Activated CD4-positive, CD25-positive, alpha-beta regulatory T cell treated with anti-CD3 and anti-CD28 coated beads, Interleukin-2, amount 50 U/mL, for 72 hours (primary cell): ENCODE data around the gene TDO2.
"Not testable (repeated sequence)": the region's sequence is repeated elsewhere in the genome, so short reads cannot be mapped to it uniquely, and the experiment has no call there.

Source experiments
- DNase-seq: peaks from one replicate; pipeline ENCODE4 v3.0.0; 2021

TDO2 gene

DNA sequence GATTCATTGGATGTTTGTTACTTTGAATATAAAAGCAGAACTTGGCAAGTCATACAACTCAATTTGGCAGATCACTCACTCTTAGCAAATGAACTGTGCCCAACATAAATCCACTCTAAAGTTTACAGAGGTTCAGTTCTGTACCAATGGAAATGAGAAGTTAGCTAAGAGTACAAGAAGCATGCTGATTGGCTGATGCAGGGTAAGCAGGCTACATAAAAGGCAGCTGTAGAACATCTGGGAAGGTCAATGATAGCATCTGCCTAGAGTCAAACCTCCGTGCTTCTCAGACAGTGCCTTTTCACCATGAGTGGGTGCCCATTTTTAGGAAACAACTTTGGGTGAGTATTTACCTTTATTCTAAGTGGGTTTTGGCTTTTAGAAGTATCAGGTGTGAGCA lies at the start of gene TDO2:
Gene TDO2, plus strand, starts transcription at position 244 of the 400 bp plus-strand sequence. Its CDS starts 63 bp downstream, at position 307.
- DNase-seq: no peak

GRCh38 chr4:155854582-155855226 lies 48.8 kb upstream of the TDO2 start:
- no peak for DNase-seq

DNA sequence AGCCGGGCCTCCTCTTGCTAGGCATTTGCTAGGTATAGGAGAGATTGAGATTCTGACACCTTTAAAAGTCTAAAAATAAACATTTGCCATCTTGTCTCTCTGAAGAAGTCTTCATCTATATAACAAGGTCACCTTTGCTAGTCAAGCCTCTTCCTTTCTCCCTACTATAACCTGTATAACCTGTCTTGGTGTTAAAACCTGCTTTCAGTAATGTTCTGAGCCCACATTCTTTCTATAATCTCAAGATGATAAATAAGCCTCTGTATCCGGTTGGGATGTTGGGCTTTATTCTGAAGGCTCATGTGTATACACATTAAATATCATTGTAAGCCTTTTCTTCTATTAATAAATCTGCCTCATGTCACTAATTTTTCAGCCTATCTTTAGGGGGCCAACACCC lies 47.6 kb upstream of the TDO2 start:
- DNase-seq: no peak

DNA sequence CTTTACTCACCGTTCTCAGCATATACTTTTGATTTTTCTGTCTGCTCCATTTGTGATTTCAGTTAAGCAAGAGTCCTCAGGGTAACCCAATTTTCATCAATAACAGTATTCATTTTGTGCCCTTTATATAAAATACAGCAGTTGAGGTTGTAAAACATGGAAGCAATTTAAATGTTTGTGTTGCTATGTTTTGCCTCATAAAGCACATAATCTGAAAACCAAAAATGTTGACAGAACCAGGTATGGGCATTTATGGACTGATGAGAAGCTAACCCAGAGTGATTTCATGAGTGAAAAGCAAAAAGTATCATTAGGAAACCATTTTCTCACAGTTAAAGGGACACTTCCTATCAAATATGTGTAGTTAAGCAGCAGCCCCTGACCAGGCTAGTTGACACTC lies 37.3 kb upstream of the TDO2 start, which contains the start of gene ASIC5:
Gene ASIC5, minus strand, starts transcription at position 101 of the 400 bp plus-strand sequence. Its CDS starts 51 bp downstream, at position 50.
- DNase-seq: no peak

- no peak for DNase-seq
Observed at GRCh38 chr4:155875878-155876277, 27.6 kb upstream of the TDO2 start.

DNA sequence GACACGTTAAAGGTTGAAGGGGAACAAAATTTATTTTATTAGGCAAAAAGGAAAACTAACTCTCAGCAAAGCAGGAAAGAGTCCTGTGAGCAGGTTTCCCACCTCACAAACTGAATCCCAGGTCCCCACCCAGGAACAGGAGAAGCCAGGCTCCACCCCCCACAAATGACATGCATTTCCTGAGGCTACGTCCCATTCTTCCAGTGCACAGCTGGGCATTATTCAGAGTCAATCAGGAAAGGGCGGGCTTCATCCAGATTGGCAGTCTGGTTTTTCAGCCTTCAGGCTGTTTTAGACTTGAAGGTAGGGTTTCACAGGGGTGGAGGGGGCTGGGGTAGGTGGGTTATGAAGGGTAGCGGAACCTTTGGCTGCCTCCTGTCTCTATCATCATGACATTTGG lies 25.5 kb upstream of the TDO2 start:
- DNase-seq: no peak

DNA sequence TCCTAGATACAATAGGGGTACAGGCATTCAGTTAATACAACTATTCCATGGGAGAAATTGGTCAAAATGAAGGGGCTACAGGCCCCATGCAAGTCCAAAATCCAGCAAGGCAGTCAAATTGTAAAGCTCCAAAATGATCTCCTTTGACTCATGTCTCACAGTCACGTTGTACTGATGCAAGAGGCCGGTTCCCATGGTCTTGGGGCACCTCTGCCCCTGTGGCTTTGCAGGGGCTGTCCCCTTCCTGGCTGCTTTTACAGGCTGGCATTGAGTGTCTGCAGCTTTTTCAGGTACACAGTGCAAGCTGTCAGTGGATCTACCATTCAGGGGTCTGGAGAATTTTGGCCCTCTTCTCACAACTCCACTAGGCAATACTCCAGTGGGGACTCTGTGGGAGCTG lies 24.9 kb upstream of the TDO2 start:
- DNase-seq: no peak

GRCh38 chr4:155879767-155880166 lies 23.7 kb upstream of the TDO2 start:
- DNase-seq: no peak

GRCh38 chr4:155881555-155881954 lies 21.9 kb upstream of the TDO2 start:
- DNase-seq: no peak

- no peak for DNase-seq
Observed at GRCh38 chr4:155883895-155884294, 19.6 kb upstream of the TDO2 start.

DNA sequence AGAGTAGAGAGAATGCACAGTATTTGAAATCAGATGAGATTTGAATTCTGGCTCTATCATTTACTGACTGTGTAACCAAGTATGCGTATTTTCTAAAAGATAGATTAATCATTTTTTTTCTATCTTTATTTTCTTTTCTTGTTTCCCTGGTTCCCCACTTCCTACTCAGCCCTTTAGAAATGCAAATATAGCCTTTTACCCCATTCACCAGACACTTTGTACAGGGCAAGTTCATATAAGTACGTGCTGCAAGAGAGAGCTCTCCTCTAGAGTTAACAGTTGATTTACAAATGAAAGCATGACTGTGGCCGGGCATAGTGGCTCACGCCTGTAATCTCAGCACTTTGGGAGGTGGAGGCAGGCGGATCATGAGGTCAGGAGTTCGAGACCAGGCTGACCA lies 17.8 kb upstream of the TDO2 start:
- DNase-seq: no peak

GRCh38 chr4:155887045-155887444 lies 16.5 kb upstream of the TDO2 start:
- no peak for DNase-seq

DNA sequence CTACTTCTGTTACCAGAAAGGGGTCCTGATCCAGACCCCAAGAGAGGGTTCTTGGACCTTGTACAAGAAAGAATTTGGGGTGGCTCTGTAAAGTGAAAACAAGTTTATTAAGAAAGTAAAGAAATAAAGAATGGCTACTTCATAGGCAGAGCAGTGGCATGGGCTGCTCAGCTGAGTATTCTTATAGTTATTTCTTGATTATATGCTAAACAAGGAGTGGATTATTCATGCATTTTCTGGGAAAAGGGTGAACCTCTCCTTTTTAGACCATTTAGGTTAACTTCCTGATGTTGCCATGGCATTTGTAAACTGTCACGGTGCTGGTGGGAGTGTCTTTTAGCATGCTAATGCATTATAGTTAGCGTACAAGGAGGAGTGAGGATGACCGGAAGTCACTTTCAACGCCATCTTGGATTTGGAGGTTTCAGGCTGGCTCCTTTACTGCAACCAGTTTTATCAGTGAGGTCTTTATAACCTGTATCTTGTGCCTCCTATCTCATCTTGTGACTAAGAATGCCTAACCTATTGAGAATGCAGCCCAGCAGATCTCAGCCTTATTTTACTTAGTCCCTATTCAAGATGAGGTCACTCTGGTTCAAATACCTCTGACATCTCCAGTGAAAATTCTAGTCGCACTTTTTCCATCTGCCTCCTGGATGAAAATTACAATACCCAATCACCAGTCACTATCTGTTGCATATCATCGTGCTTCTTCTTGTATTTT lies 15.5 kb upstream of the TDO2 start:
- DNase-seq: no peak

DNA sequence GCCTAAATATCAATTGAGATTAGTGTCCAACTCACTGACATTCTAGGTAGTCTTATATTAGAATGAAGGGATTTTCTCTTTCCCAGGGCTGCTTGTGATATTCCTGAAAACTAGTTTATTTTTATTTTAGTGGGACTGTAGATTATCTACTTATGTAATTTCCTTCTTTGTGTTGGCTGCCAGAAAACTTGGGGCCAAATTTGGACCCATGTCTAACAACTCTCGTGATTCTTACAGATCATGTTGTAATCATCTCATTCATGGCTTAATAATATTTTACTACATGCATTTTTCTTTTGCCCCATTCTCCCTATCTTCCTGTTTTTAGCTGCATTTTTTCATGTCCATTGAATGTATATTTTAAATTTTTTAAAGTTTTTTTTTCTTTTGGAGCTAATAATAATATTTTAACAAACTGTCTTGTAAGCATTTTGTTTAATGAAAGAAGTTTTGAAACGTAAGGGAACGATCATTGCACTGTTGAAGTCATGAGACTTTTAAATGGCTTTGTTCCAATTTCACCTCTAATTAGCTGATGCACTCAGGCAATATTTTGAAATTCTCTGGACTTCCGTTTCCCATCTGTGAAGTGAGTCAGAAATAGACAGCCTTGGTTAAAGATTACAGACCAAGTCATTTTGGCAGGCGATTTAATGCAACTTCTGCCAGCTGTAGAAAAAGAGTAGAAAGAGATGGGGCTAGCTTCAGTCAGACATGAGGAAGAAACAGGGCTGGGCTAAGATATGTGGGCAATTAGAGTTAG lies 14.3 kb upstream of the TDO2 start:
- DNase-seq: no peak

DNA sequence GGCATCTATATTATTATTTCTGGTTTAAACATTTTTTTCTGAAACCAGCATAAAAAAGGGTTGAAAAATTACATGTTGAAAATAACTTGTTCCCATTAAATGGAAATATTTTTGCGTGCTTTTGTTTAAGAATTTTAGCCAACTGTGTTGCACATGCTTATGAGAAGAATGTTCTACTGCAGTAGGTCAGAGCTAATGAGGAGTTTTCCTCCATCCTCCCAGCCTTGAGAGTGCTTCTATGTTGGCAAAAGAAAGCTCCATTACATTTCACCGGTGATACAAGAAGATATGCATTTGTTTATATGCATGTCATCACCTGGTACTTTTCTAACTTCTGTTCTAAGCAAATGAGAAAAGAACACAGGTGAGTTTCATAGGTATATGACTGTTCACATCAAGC lies 13.6 kb upstream of the TDO2 start:
- no peak for DNase-seq

DNA sequence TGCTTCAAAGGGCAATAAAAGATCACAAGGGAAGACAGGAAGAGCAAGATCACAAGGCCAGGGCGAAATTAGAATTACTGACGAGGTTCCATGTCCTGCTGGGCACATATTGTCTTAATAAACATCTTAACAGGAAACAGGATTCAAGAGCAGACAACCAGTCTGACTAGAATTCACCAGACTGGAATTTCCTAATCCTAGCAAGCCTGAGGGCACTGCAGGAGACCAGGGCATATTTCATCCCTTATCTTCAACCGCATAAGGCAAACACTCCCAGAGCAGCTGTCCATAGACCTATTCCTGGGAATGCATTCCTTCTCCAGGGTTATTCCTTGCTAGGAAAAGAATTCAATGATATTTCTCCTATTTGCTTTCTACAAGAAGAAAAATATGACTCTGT lies 12.4 kb upstream of the TDO2 start:
- DNase-seq: no peak

- not testable (repeated sequence) for DNase-seq
Observed at GRCh38 chr4:155898371-155898770, 5.1 kb upstream of the TDO2 start.

DNA sequence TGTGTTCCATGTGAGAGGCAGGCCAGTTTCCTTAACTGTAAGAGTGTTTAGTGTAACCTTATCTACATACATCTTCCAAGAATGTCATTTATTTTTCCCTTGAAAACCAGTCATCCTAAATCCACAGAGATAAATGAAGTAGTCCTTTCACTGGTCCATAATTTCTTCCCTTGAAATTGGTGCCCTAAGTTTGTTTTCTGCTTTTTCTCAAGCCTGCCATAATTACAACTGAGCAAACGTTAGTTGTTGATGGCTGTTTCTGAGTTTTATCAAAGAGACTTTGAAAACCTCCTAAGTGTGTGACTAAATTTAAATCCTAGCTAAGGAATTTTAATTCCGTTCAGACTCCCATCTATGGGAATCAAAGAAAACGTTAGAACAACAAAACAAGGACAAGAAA lies 3.6 kb upstream of the TDO2 start:
- DNase-seq: no peak

- no peak for DNase-seq
Observed at GRCh38 chr4:155900381-155900780, 3.1 kb upstream of the TDO2 start.

DNA sequence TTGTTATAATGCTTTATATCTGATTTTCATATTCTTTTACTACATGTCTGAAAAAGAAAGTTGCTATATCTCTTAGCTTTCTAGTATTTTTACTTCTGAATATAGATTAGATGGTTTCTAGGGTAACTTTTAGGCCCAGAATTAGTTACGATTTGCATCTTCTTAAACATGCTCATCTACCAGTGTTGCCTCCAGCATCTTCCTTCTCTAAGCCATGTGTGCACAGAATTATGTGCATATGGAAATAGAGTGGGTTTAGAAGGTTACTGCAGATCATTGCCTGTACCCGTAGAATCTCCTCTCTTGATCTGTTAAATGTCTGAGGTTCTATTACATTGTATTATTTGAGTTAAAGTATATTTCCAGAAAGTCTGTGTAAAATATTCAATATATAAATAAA lies 2.5 kb upstream of the TDO2 start:
- no peak for DNase-seq

- DNase-seq: no peak
Observed at GRCh38 chr4:155904331-155904730, 835 bp downstream of the TDO2 start.

GRCh38 chr4:155906554-155907247 lies 3.2 kb downstream of the TDO2 start:
- DNase-seq: no peak

GRCh38 chr4:155907556-155907955 lies 4.1 kb downstream of the TDO2 start:
- DNase-seq: no peak
